Left ventricle myocardium inferior (tissue), 1 donor: Measurements from ENCODE around the gene RBM5. TPM values are rescaled to one million over a fixed set of nuclear protein-coding genes. Genes with fewer than 3 reads are reported as not detected.

ENCODE experiments used
- DNase-seq: peaks from one replicate; pipeline ENCODE4 v3.0.0-alpha.2; 2020
- H3K27ac ChIP-seq: fragments of 200-600 bp; replicated peaks from 2 replicates; pipeline ENCODE4 v1.8.0; 2021
- H3K27me3 ChIP-seq: fragments of 200-600 bp; 2 replicates; pipeline ENCODE4 v1.8.0; 2021; ENCODE audit warnings: low read depth
- H3K36me3 ChIP-seq: fragments of 200-600 bp; 2 replicates; pipeline ENCODE4 v1.8.0; 2021
- H3K4me1 ChIP-seq: fragments of 200-600 bp; 2 replicates; pipeline ENCODE4 v1.8.0; 2021
- H3K4me3 ChIP-seq: fragments of 200-600 bp; 2 replicates; pipeline ENCODE4 v1.8.0; 2021; ENCODE audit warnings: mild to moderate bottlenecking, moderate library complexity
- H3K9me3 ChIP-seq: fragments of 200-600 bp; replicated peaks from 2 replicates; pipeline ENCODE4 v1.8.0; 2021
- intact Hi-C: fragments of 100-400 bp; cut with micrococcal nuclease; formaldehyde crosslinking; loops from one replicate; pipeline ENCODE4 v1.11.0; 2022
- total RNA-seq: library from RNA; stranded (reverse); fragmentation: NEBNext Ultra II Directional; extraction: Animal tissue kit (Norgen Biotek cat#: 25700); gene quantifications from one replicate; pipeline ENCODE4 v1.2.1, GENCODE V29; 2021
- TF ChIP-seq, protein P1 (sequence below): fragments of 200-600 bp; IDR thresholded peaks from 2 replicates; pipeline ENCODE4 v1.8.0; 2021; ENCODE audit warnings: antibody characterized with exemption, mild to moderate bottlenecking, borderline replicate concordance
- donor health status: DM: no; HTN: yes; CAD: no; lungs with severe emphysema.

RBM5 gene
- total RNA-seq, 1 donor from 2014 or later = 58.4 TPM

DNA sequence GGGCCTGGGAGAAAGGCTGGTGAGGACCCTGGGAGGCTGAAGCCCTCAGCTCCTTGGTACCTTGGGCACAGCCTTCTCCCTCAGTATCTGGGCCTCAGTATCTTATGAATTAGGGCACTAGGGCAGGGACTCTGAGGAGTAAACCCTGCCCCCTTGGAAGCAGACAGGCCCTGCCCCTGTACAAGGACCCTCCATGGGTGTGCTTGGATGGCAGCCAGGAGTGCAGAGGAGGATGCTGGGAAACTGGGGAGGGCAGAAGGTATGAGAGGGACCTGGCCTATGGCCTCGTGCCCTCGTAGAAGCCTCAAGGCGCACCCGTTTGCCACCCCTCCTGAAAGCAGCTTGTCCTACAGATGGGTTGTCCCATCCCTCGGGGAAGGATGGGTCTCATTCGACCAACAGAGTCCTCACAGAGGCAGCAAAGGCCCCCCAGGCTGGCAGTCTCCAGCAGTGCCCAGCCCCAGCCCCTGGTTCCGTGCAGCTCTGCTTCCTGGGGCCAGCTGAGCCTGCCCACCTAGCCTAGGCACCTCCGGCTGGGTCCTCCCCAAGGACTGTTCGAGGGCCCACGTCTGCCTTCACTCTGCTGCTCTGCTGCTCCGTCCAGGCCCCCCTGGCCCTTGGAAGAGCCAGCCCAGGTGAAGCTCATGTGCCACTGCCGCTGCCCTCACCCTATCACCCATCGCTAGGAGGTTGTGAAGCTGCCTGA, 51.2 kb downstream of the RBM5 start:
- no peak overlapping the region for H3K4me3 ChIP-seq
- peaks cover 17% of the 10 kb centered on the region for H3K4me1 ChIP-seq
- H3K27ac ChIP-seq = no peak overlapping the region
- DNase-seq = no peak
- intact Hi-C loops = no loop called here
- TF ChIP-seq, protein P1, sequence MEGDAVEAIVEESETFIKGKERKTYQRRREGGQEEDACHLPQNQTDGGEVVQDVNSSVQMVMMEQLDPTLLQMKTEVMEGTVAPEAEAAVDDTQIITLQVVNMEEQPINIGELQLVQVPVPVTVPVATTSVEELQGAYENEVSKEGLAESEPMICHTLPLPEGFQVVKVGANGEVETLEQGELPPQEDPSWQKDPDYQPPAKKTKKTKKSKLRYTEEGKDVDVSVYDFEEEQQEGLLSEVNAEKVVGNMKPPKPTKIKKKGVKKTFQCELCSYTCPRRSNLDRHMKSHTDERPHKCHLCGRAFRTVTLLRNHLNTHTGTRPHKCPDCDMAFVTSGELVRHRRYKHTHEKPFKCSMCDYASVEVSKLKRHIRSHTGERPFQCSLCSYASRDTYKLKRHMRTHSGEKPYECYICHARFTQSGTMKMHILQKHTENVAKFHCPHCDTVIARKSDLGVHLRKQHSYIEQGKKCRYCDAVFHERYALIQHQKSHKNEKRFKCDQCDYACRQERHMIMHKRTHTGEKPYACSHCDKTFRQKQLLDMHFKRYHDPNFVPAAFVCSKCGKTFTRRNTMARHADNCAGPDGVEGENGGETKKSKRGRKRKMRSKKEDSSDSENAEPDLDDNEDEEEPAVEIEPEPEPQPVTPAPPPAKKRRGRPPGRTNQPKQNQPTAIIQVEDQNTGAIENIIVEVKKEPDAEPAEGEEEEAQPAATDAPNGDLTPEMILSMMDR = no peak
- H3K27me3 ChIP-seq = no peaks in the 10 kb centered on the region
- H3K9me3 ChIP-seq = no peaks in the 10 kb centered on the region
- no peaks in the 10 kb centered on the region for H3K36me3 ChIP-seq

DNA sequence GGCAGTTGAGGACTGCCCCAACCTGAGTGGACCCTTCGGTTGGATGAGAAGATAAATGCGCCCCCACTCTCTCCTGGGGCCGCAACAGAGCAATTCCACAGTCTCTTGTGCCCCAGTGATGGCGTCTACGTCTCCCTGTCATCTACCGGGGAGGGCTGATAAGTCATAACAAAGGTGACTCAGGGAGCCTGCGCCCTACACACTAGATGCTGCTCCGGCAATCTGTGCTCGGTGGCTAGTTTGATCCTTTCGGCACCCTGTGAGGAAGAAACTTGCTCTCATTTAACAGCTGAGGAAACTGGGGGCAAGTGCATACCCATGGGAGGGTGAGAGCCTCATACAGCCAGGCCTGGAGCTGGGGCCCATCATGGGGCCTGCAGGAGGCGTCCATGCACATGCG, 52.3 kb downstream of the RBM5 start:
- Histone ChIP-seq H3K9me3 (no peaks in the 10 kb centered on the region), H3K27ac (no peak overlapping the region), H3K27me3 (no peaks in the 10 kb centered on the region), H3K4me3 (no peak overlapping the region), H3K36me3 (no peaks in the 10 kb centered on the region), H3K4me1 (peaks cover 17% of the 10 kb centered on the region)
- intact Hi-C loops = no loop called here
- no peak for DNase-seq
- TF ChIP-seq, protein P1 = no peak

DNA sequence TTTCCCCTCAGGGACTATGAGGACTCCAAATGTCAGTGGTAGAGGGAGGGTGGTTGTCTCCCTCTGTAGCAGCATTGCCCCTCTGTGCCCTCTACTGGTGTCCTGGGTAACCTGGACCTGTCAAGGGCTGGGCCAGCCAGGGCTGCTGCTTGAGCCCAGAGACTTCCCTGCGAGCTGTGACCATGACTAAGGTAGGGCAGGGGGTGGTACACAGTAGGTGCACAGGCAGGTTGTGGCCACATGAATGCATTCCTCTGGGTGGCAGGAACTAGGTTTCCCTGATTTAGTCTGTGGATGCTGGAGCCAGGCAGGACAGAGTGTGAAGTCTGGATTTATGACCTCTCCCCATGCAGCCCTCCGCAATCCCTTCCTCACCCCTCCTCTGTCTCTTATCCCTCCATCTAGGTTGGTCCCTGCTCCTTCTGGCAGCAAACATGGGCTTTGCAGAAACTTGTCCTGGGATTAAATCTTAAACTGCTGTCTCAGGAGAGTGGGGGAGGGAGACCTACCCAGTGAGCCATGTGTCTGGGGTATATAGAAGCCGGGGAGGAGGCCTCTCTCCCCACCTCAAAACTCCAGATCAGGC, 57.7 kb downstream of the RBM5 start:
- TF ChIP-seq, protein P1 = no peak
- Histone ChIP-seq H3K36me3 (no peaks in the 10 kb centered on the region), H3K4me1 (no peaks in the 10 kb centered on the region), H3K27ac (no peak overlapping the region), H3K9me3 (no peaks in the 10 kb centered on the region), H3K4me3 (no peak overlapping the region), H3K27me3 (no peaks in the 10 kb centered on the region)
- intact Hi-C loops = no loop called here
- no peak for DNase-seq

DNA sequence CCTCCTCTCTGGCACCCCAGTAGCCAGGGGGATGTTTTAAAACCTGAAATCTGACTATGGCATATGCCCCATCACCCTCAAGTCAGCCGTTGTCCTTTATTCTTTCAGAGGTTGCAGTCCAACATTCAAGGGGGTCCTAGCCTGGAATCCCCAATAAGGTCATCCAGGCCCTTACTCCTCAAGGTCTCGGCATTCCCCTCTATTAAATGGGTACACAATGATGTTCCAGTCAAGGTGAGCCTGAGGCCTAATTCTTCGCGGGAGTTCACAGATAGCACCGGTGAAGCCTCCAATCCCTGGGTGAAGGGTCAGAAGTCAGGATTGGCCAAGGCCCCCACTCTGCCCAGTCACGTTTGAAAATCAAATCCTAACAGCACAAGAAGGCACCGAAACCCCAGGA, 58.3 kb downstream of the RBM5 start:
- intact Hi-C loops = no loop called here
- TF ChIP-seq, protein P1 = no peak
- no peaks in the 10 kb centered on the region for H3K27me3 ChIP-seq
- H3K9me3 ChIP-seq = no peaks in the 10 kb centered on the region
- no peaks in the 10 kb centered on the region for H3K36me3 ChIP-seq
- no peak for DNase-seq
- no peak overlapping the region for H3K4me3 ChIP-seq
- no peaks in the 10 kb centered on the region for H3K4me1 ChIP-seq
- no peak overlapping the region for H3K27ac ChIP-seq

DNA sequence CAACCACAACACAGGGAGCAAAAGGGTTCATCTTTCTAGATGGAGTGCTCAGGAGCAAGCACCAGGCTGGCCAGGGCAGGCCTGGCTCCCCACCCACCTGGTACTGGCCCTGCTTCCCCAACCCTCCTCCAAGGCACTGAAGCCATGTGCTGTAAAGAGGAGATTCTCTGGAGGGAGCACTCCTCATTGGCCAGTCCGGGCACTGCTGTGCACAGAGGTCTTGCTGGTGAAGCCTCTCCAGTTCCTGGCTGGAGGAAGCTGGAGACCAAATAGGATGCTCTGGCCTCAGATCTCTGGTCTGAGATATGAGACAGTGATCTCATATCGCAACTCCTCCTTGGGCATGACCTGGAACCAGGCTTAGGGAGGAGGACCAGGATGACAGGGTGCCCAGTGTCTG, 58.7 kb downstream of the RBM5 start:
- Histone ChIP-seq H3K4me1 (no peaks in the 10 kb centered on the region), H3K9me3 (no peaks in the 10 kb centered on the region), H3K36me3 (no peaks in the 10 kb centered on the region), H3K27ac (no peak overlapping the region), H3K4me3 (no peak overlapping the region), H3K27me3 (no peaks in the 10 kb centered on the region)
- DNase-seq = no peak
- TF ChIP-seq, protein P1 = no peak
- intact Hi-C loops = no loop called here
